Esophagus squamous epithelium (tissue), 4 donors: Measurements from ENCODE around the gene C2orf76.

Experiments
- POLR2A ChIP-seq, 4 donors: fragments of 450-650 bp; IDR thresholded peaks; one replicate each; pipeline ENCODE4 v1.6.1; 2017; ENCODE audit warnings: antibody characterized with exemption in 4 of 4, mild to moderate bottlenecking in 4 of 4, moderate library complexity in 3 of 4
- TF ChIP-seq, protein P1 (sequence below), 6 experiments: fragments of 450-650 bp in 4 of 6; fragments of 200-600 bp in 2 of 6; sonication (generic) in 2 of 6; IDR thresholded peaks; one replicate each; pipeline ENCODE4 v1.5.1; 2016 to 2019; ENCODE audit warnings: antibody characterized with exemption in 6 of 6, mild to moderate bottlenecking in 4 of 6, moderate library complexity in 4 of 6

DNA sequence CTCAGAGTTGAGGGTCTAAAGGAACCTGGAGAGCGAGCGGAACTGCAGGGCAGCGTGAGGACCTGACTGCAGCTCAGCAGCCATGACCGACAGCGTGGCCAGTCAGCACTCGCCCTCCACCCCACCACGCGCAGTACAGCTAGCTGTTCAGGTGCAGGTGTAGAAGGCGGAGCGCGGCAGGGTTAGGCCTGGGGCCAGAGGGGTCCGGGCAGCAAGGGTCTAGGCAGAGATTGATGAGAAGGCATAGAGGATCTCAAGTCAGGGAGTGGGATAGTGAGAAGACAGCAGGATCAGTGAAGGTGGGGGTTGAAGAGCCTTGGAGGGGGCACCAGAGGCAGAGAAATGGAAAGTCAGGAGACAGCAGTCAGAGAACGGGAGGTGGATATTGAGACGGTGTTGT lies 72.0 kb downstream of the C2orf76 start:
- TF ChIP-seq POLR2A (IDR thresholded peaks at IDR 0.05): no peak
- TF ChIP-seq, protein P1, sequence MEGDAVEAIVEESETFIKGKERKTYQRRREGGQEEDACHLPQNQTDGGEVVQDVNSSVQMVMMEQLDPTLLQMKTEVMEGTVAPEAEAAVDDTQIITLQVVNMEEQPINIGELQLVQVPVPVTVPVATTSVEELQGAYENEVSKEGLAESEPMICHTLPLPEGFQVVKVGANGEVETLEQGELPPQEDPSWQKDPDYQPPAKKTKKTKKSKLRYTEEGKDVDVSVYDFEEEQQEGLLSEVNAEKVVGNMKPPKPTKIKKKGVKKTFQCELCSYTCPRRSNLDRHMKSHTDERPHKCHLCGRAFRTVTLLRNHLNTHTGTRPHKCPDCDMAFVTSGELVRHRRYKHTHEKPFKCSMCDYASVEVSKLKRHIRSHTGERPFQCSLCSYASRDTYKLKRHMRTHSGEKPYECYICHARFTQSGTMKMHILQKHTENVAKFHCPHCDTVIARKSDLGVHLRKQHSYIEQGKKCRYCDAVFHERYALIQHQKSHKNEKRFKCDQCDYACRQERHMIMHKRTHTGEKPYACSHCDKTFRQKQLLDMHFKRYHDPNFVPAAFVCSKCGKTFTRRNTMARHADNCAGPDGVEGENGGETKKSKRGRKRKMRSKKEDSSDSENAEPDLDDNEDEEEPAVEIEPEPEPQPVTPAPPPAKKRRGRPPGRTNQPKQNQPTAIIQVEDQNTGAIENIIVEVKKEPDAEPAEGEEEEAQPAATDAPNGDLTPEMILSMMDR (IDR thresholded peaks at IDR 0.05): no peak
